H9 (cell line): Measurements from ENCODE around the gene MCFD2. TPM values are rescaled to one million over a fixed set of nuclear protein-coding genes. Genes with fewer than 3 reads are reported as not detected.

Experiments used
- DNase-seq: peaks from one replicate; pipeline ENCODE4 v3.0.0-alpha.2; 2017
- H2AFZ ChIP-seq: one replicate; pipeline ENCODE4 v1.6.1; 2013; ENCODE audit warnings: mild to moderate bottlenecking, low read length, control low read depth, moderate library complexity
- H2AK5ac ChIP-seq: 2 replicates; pipeline ENCODE4 v1.6.1; 2013; ENCODE audit warnings: low read length, control low read depth, mixed read lengths; ENCODE audit not compliant: insufficient read length
- H2BK120ac ChIP-seq: one replicate; pipeline ENCODE4 v1.6.1; 2013; ENCODE audit warnings: low read depth, mild to moderate bottlenecking, low read length, control low read depth, inconsistent platforms; ENCODE audit not compliant: poor library complexity, severe bottlenecking
- H2BK12ac ChIP-seq: 2 replicates; pipeline ENCODE4 v1.6.1; 2013; ENCODE audit warnings: low read length, control low read depth, mixed read lengths, low read depth; ENCODE audit not compliant: insufficient read length
- H2BK15ac ChIP-seq: 2 replicates; pipeline ENCODE4 v1.6.1; 2013; ENCODE audit warnings: low read depth, low read length, control low read depth
- H2BK20ac ChIP-seq: one replicate; pipeline ENCODE4 v1.6.1; 2013; ENCODE audit warnings: low read depth, mild to moderate bottlenecking, low read length, control low read depth, inconsistent platforms; ENCODE audit not compliant: poor library complexity, severe bottlenecking
- H2BK5ac ChIP-seq: 2 replicates; pipeline ENCODE4 v1.6.1; 2013; ENCODE audit warnings: low read length, control low read depth, mixed read lengths; ENCODE audit not compliant: insufficient read length
- H3K14ac ChIP-seq: 2 replicates; pipeline ENCODE4 v1.6.1; 2013; ENCODE audit warnings: low read length, control low read depth; ENCODE audit not compliant: insufficient read depth
- H3K18ac ChIP-seq: 2 replicates; pipeline ENCODE4 v1.6.1; 2013; ENCODE audit warnings: low read depth, mild to moderate bottlenecking, mixed read lengths, low read length, control low read depth; ENCODE audit not compliant: insufficient read length
- H3K23ac ChIP-seq: 2 replicates; pipeline ENCODE4 v1.6.1; 2013; ENCODE audit warnings: low read length, control low read depth, mixed read lengths, low read depth; ENCODE audit not compliant: insufficient read length
- H3K23me2 ChIP-seq: 2 replicates; pipeline ENCODE4 v1.6.1; 2013; ENCODE audit warnings: low read depth, mild to moderate bottlenecking, mixed read lengths, low read length, control low read depth; ENCODE audit not compliant: insufficient read length, poor library complexity, severe bottlenecking
- H3K27ac ChIP-seq: 2 replicates; pipeline ENCODE4 v1.5.1; 2013; ENCODE audit warnings: low read length, control low read depth, mixed read lengths, low read depth; ENCODE audit not compliant: insufficient read length
- H3K27me3 ChIP-seq: 2 replicates; pipeline ENCODE4 v1.6.1; 2013; ENCODE audit warnings: low read length, control low read depth, inconsistent platforms; ENCODE audit not compliant: insufficient read depth
- H3K4ac ChIP-seq: 2 replicates; pipeline ENCODE4 v1.6.1; 2013; ENCODE audit warnings: low read depth, mild to moderate bottlenecking, control low read depth, inconsistent platforms, low read length, moderate library complexity
- H3K4me1 ChIP-seq: 2 replicates; pipeline ENCODE4 v1.6.1; 2013; ENCODE audit warnings: low read length, control low read depth, inconsistent platforms; ENCODE audit not compliant: insufficient read depth
- H3K4me2 ChIP-seq: 2 replicates; pipeline ENCODE4 v1.6.1; 2013; ENCODE audit warnings: low read length, control low read depth, mixed read lengths; ENCODE audit not compliant: insufficient read length, insufficient read depth
- H3K56ac ChIP-seq: 2 replicates; pipeline ENCODE4 v1.6.1; 2013; ENCODE audit warnings: low read depth, mild to moderate bottlenecking, mixed read lengths, low read length, control low read depth; ENCODE audit not compliant: insufficient read length
- H3K79me1 ChIP-seq: 2 replicates; pipeline ENCODE4 v1.6.1; 2013; ENCODE audit warnings: low read depth, mild to moderate bottlenecking, moderate library complexity, low read length, control low read depth, inconsistent platforms; ENCODE audit not compliant: insufficient read depth, poor library complexity, severe bottlenecking
- H3K79me2 ChIP-seq: 2 replicates; pipeline ENCODE4 v1.6.1; 2013; ENCODE audit warnings: low read length, control low read depth, inconsistent platforms; ENCODE audit not compliant: insufficient read depth
- H3K9ac ChIP-seq: 2 replicates; pipeline ENCODE4 v1.6.1; 2013; ENCODE audit warnings: low read length, control low read depth, mixed read lengths; ENCODE audit not compliant: insufficient read length; ENCODE audit errors: extremely low read depth
- H3K9me3 ChIP-seq: one replicate; pipeline ENCODE4 v1.6.1; 2013; ENCODE audit warnings: low read depth, low read length, inconsistent platforms; ENCODE audit not compliant: control insufficient read depth
- H3T11ph ChIP-seq: one replicate; pipeline ENCODE4 v1.6.1; 2013; ENCODE audit warnings: mild to moderate bottlenecking, low read length, control low read depth, inconsistent platforms
- H4K20me1 ChIP-seq: one replicate; pipeline ENCODE4 v1.6.1; 2013; ENCODE audit not compliant: control insufficient read depth, insufficient read length, insufficient read depth
- H4K5ac ChIP-seq: 2 replicates; pipeline ENCODE4 v1.6.1; 2013; ENCODE audit warnings: low read depth, mild to moderate bottlenecking, mixed read lengths, low read length, control low read depth; ENCODE audit not compliant: insufficient read length
- H4K8ac ChIP-seq: replicated peaks from 2 replicates; pipeline ENCODE4 v1.6.1; 2013; ENCODE audit warnings: low read length, control low read depth, mixed read lengths, low read depth; ENCODE audit not compliant: insufficient read length
- H4K91ac ChIP-seq: 2 replicates; pipeline ENCODE4 v1.6.1; 2013; ENCODE audit warnings: low read depth, mild to moderate bottlenecking, moderate library complexity, mixed read lengths, low read length, control low read depth; ENCODE audit not compliant: insufficient read length
- H3K27ac Mint-ChIP-seq, 3 experiments: 2 replicates in 2 of 3; 3 replicates in 1 of 3; pipeline ENCODE4 v1.8.0; 2020 to 2021; ENCODE audit warnings: mixed read lengths in 3 of 3, mild to moderate bottlenecking in 1 of 3, moderate library complexity in 1 of 3
- H3K27me3 Mint-ChIP-seq: 2 replicates; pipeline ENCODE4 v1.8.0; 2021; ENCODE audit warnings: low read depth, mild to moderate bottlenecking, moderate library complexity, mixed read lengths
- H3K36me3 Mint-ChIP-seq, 3 experiments: 2 replicates in 2 of 3; 3 replicates in 1 of 3; pipeline ENCODE4 v1.8.0; 2020 to 2021; ENCODE audit warnings: low read depth in 3 of 3, mixed read lengths in 3 of 3; ENCODE audit not compliant: insufficient read depth in 1 of 3
- H3K4me1 Mint-ChIP-seq, 2 experiments: 2 replicates each; pipeline ENCODE4 v1.8.0; 2020; ENCODE audit warnings: mixed read lengths in 2 of 2
- H3K4me3 Mint-ChIP-seq, 2 experiments: 2 replicates in 1 of 2; 3 replicates in 1 of 2; pipeline ENCODE4 v1.8.0; 2020 to 2021; ENCODE audit warnings: mild to moderate bottlenecking in 2 of 2, mixed read lengths in 2 of 2, moderate library complexity in 1 of 2
- H3K9me3 Mint-ChIP-seq, 2 experiments: 2 replicates in 1 of 2; 3 replicates in 1 of 2; pipeline ENCODE4 v1.8.0; 2020; ENCODE audit warnings: mild to moderate bottlenecking in 2 of 2, mixed read lengths in 2 of 2, moderate library complexity in 1 of 2
- WGBS: extraction: QIAGEN DNeasy Blood & Tissue Kit; methylation state at CpG from one replicate; pipeline ENCODE4 v1.1.7; 2013; ENCODE audit warnings: missing lambda C conversion rate, low lambda C conversion rate, mixed read lengths; ENCODE audit not compliant: insufficient read length; ENCODE audit errors: extremely low coverage; 5-methylcytosine and 5-hydroxymethylcytosine counted together
- total RNA-seq: library from RNA; stranded (reverse); gene quantifications from 2 replicates; pipeline ENCODE4 v1.2.1, GENCODE V29; 2021
- TF ChIP-seq, protein P1 (sequence below): fragments of 200-600 bp; sonication (generic); conservative IDR thresholded peaks from 3 replicates; pipeline ENCODE4 v1.8.0; 2021; ENCODE audit warnings: antibody characterized with exemption, mild to moderate bottlenecking

MCFD2 gene
- total RNA-seq, 1 experiment from 2014 or later, result 64.6 TPM

- no peak overlapping the region for H3K4me3 Mint-ChIP-seq
Measured at GRCh38 chr2:46865181-46865970, 50.2 kb downstream of the MCFD2 start.

More at GRCh38 chr2:46865181-46865970, 50.2 kb downstream of the MCFD2 start:
- H3K27me3 Mint-ChIP-seq, result peaks cover 6% of the 10 kb centered on the region; the same call in 1 of the 2 replicates
- TF ChIP-seq, protein P1, sequence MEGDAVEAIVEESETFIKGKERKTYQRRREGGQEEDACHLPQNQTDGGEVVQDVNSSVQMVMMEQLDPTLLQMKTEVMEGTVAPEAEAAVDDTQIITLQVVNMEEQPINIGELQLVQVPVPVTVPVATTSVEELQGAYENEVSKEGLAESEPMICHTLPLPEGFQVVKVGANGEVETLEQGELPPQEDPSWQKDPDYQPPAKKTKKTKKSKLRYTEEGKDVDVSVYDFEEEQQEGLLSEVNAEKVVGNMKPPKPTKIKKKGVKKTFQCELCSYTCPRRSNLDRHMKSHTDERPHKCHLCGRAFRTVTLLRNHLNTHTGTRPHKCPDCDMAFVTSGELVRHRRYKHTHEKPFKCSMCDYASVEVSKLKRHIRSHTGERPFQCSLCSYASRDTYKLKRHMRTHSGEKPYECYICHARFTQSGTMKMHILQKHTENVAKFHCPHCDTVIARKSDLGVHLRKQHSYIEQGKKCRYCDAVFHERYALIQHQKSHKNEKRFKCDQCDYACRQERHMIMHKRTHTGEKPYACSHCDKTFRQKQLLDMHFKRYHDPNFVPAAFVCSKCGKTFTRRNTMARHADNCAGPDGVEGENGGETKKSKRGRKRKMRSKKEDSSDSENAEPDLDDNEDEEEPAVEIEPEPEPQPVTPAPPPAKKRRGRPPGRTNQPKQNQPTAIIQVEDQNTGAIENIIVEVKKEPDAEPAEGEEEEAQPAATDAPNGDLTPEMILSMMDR, result no peak
- H3K4me1 ChIP-seq, result no peaks in the 10 kb centered on the region
- no peak overlapping the region for H3K23ac ChIP-seq
- no peak overlapping the region for H3K4ac ChIP-seq
- H3K9ac ChIP-seq, result no peak overlapping the region
- no peak overlapping the region for H2BK12ac ChIP-seq
- no peaks in the 10 kb centered on the region for H3K27me3 ChIP-seq
- no peak overlapping the region for H4K5ac ChIP-seq
- no peaks in the 10 kb centered on the region for H4K20me1 ChIP-seq
- no peak overlapping the region for H3K27ac Mint-ChIP-seq
- no peak overlapping the region for H2BK5ac ChIP-seq
- no peaks in the 10 kb centered on the region for H3K79me1 ChIP-seq
- H2BK15ac ChIP-seq, result no peak overlapping the region
- H2BK20ac ChIP-seq, result no peak overlapping the region
- no peak overlapping the region for H2AK5ac ChIP-seq
- H3K79me2 ChIP-seq, result no peaks in the 10 kb centered on the region
- H3K27ac ChIP-seq, result no peak overlapping the region
- H2AFZ ChIP-seq, result no peak overlapping the region
- WGBS, result no CpG with 5 or more reads among the region's 7 CpGs
- no peaks in the 10 kb centered on the region for H3K23me2 ChIP-seq
- H3K56ac ChIP-seq, result no peak overlapping the region
- no peak overlapping the region for H4K8ac ChIP-seq
- H3T11ph ChIP-seq, result no peak overlapping the region
- no peak overlapping the region for H2BK120ac ChIP-seq
- H3K9me3 Mint-ChIP-seq, result peaks cover 0 to 5% of the 10 kb centered on the region in 2 experiments; a peak in 4 of 5 replicates
- H3K4me1 Mint-ChIP-seq, result peaks cover 0 to 4% of the 10 kb centered on the region in 2 experiments; a peak in 1 of 4 replicates
- H3K4me2 ChIP-seq, result no peak overlapping the region
- no peak overlapping the region for H3K14ac ChIP-seq
- no peak overlapping the region for H3K18ac ChIP-seq
- no peak overlapping the region for H4K91ac ChIP-seq
- H3K9me3 ChIP-seq, result no peaks in the 10 kb centered on the region
- no peak for DNase-seq
- H3K36me3 Mint-ChIP-seq, result no peaks in the 10 kb centered on the region
